PC-3 (cell line): ENCODE data around the gene HSPA9.

ENCODE experiments used
- CTCF ChIP-seq: fragments of 300-600 bp; sonication (generic); conservative IDR thresholded peaks from 2 replicates; pipeline ENCODE4 v1.5.1; 2017; ENCODE audit warnings: antibody characterized with exemption, low read depth, mild to moderate bottlenecking, low read length
- EZH2 ChIP-seq: fragments of 300-600 bp; sonication (generic); IDR thresholded peaks from one replicate; pipeline ENCODE4 v1.6.1; 2017; ENCODE audit warnings: antibody characterized with exemption, mild to moderate bottlenecking, low read length; ENCODE audit not compliant: unreplicated experiment

- TF ChIP-seq CTCF (no peak), EZH2 (no peak)
Measured at GRCh38 chr5:138539791-138540190, 35.4 kb downstream of the HSPA9 start.
